OCI-LY3 (cell line): ENCODE results near the gene DUSP10.

Experiments
- H2AFZ ChIP-seq: fragments of 200-600, 300-600 bp; shearing (Covaris generic); 2 replicates; pipeline ENCODE4 v1.6.0; 2014; ENCODE audit warnings: antibody characterized with exemption, low read depth, low read length
- H3K27ac ChIP-seq: fragments of 200-600, 300-600 bp; sonication (generic); 2 replicates; pipeline ENCODE4 v1.5.1; 2014; ENCODE audit warnings: mild to moderate bottlenecking, low read length, moderate library complexity, mixed read lengths
- H3K27me3 ChIP-seq: fragments of 200-600, 300-600 bp; sonication (generic); 2 replicates; pipeline ENCODE4 v1.6.1; 2014; ENCODE audit warnings: low read depth, low read length, mixed read lengths
- H3K36me3 ChIP-seq: fragments of 200-600, 300-600 bp; sonication (generic); replicated peaks from 2 replicates; pipeline ENCODE3; 2014; ENCODE audit warnings: low read depth, low read length, mixed read lengths
- H3K4me1 ChIP-seq: fragments of 300-600, 200-600 bp; sonication (generic); 2 replicates; pipeline ENCODE4 v1.6.1; 2014; ENCODE audit warnings: low read length, mixed read lengths
- H3K4me2 ChIP-seq: fragments of 200-600, 300-600 bp; sonication (generic); 2 replicates; pipeline ENCODE4 v1.6.1; 2014; ENCODE audit warnings: low read length, mixed read lengths
- H3K4me3 ChIP-seq: fragments of 300-600, 200-600 bp; sonication (generic); 2 replicates; pipeline ENCODE4 v1.5.1; 2014; ENCODE audit warnings: antibody characterized with exemption, mild to moderate bottlenecking, low read length, moderate library complexity
- H3K79me2 ChIP-seq: fragments of 300-600, 200-600 bp; shearing (Covaris generic); 2 replicates; pipeline ENCODE4 v1.6.1; 2014; ENCODE audit warnings: mild to moderate bottlenecking, low read length, mixed read lengths
- H3K9ac ChIP-seq: fragments of 300-600, 200-600 bp; shearing (Covaris generic); 2 replicates; pipeline ENCODE4 v1.6.0; 2014; ENCODE audit warnings: mild to moderate bottlenecking, low read length, moderate library complexity
- H3K9me3 ChIP-seq: fragments of 200-600, 300-600 bp; shearing (Covaris generic); 2 replicates; pipeline ENCODE4 v1.6.1; 2014; ENCODE audit warnings: low read length, mixed read lengths; ENCODE audit not compliant: insufficient read depth
- H4K20me1 ChIP-seq: fragments of 200-600, 300-600 bp; sonication (generic); 2 replicates; pipeline ENCODE4 v1.6.1; 2016; ENCODE audit warnings: low read length, mixed read lengths; ENCODE audit not compliant: insufficient read depth
- CTCF ChIP-seq: fragments of 200-600, 300-600 bp; sonication (generic); IDR thresholded peaks from 2 replicates; pipeline ENCODE4 v1.5.1; 2014; ENCODE audit warnings: antibody characterized with exemption, low read length, low read depth
- EZH2phosphoT487 ChIP-seq: fragments of 200-600 bp; shearing (Covaris generic); IDR thresholded peaks from 2 replicates; pipeline ENCODE4 v1.6.1; 2018; ENCODE audit warnings: antibody characterized with exemption, mixed run types, low read depth

The DUSP10 gene

DNA sequence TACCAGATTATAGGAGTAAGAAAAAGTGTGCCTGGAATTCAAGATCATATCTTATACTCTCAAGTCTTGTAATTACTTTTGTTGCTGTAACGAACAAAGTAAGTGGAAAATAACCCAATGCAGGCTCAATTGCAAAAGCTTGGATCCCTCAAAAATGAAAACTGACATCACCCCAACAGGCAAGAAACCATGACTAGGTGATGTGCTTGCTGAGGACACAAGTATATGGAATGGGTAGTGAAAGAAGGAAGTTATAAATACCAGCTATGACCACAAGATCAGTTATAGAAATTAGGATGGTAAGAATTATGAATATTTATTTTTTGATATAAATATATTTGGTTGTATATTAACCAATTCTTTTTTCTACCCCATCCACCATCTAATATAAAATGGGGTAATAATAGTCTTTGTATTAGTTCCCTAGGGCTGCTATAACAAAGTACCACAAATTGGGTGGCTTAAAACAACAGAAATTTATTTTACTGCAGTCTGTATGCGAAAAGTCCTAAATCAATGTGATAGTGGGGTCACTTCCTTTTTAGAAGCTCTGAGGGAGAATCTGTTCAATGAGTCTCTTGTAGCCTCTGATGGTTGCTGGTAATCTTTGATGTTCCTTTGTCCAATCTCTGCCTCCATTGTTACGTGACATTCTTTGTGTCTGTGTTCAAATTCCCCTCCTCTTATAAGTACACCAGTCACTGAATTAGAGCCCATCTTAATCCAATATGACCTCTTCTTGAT, 45.0 kb downstream of the DUSP10 start:
- Histone ChIP-seq H2AFZ (no peak overlapping the region), H3K4me2 (no peak overlapping the region)

DNA sequence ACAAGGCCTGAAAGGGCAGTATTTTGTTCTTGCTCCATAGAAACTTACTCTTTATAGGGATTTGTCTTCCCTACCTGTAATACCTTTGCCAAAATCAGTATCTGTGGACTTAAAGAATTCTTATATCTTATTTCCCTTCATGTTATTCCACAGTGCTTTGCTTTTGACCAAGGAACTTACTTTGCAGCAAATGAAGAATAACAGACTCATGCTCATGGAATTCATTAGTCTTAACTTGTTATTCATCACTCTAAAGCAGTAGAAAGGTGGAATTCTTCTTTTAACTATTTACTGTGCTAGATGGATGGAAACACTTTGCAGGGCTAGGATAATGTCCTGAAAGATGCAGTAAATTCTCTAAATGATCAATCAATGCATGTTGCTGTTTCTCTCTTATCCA, 45.9 kb downstream of the DUSP10 start:
- H3K79me2 ChIP-seq, result no peaks in the 10 kb centered on the region
- H3K27me3 ChIP-seq, result no peaks in the 10 kb centered on the region
- H2AFZ ChIP-seq, result no peak overlapping the region
- no peaks in the 10 kb centered on the region for H3K9me3 ChIP-seq
- H3K4me2 ChIP-seq, result no peak overlapping the region
- peaks cover 17% of the 10 kb centered on the region for H3K4me1 ChIP-seq
- peaks cover 22% of the 10 kb centered on the region for H3K36me3 ChIP-seq
- TF ChIP-seq EZH2phosphoT487 (no peak), CTCF (no peak)
- no peak overlapping the region for H3K4me3 ChIP-seq
- no peak overlapping the region for H3K27ac ChIP-seq
- no peaks in the 10 kb centered on the region for H4K20me1 ChIP-seq
- H3K9ac ChIP-seq, result no peak overlapping the region

More for the DNA sequence above, 45.0 kb downstream of the DUSP10 start:
- H3K9me3 ChIP-seq, result no peaks in the 10 kb centered on the region
- H3K4me3 ChIP-seq, result no peak overlapping the region
- H3K4me1 ChIP-seq, result peaks cover 17% of the 10 kb centered on the region
- no peak overlapping the region for H3K9ac ChIP-seq
- H3K79me2 ChIP-seq, result no peaks in the 10 kb centered on the region
- peaks cover 24% of the 10 kb centered on the region for H3K36me3 ChIP-seq
- no peak overlapping the region for H3K27ac ChIP-seq
- TF ChIP-seq CTCF (no peak), EZH2phosphoT487 (no peak)
- no peaks in the 10 kb centered on the region for H4K20me1 ChIP-seq
- no peaks in the 10 kb centered on the region for H3K27me3 ChIP-seq

- H3K4me1 ChIP-seq, result peaks cover 17% of the 10 kb centered on the region
- H3K36me3 ChIP-seq, result peaks cover 22% of the 10 kb centered on the region
- no peak overlapping the region for H3K4me2 ChIP-seq
- H3K9me3 ChIP-seq, result no peaks in the 10 kb centered on the region
- H3K79me2 ChIP-seq, result no peaks in the 10 kb centered on the region
- H4K20me1 ChIP-seq, result no peaks in the 10 kb centered on the region
- no peak overlapping the region for H3K27ac ChIP-seq
- H3K27me3 ChIP-seq, result no peaks in the 10 kb centered on the region
- no peak overlapping the region for H2AFZ ChIP-seq
- TF ChIP-seq EZH2phosphoT487 (no peak), CTCF (no peak)
- H3K4me3 ChIP-seq, result no peak overlapping the region
- no peak overlapping the region for H3K9ac ChIP-seq
These were observed 46.6 kb downstream of the DUSP10 start for GRCh38 chr1:221695301-221695700.

GRCh38 chr1:221694109-221694508, 47.8 kb downstream of the DUSP10 start:
- H4K20me1 ChIP-seq, result no peaks in the 10 kb centered on the region

More at GRCh38 chr1:221694109-221694508, 47.8 kb downstream of the DUSP10 start:
- H3K4me3 ChIP-seq, result no peak overlapping the region
- H3K9me3 ChIP-seq, result no peaks in the 10 kb centered on the region
- no peak overlapping the region for H3K27ac ChIP-seq
- no peak overlapping the region for H3K9ac ChIP-seq
- peaks cover 18% of the 10 kb centered on the region for H3K36me3 ChIP-seq
- no peak for TF ChIP-seq CTCF
- H3K27me3 ChIP-seq, result no peaks in the 10 kb centered on the region
- no peaks in the 10 kb centered on the region for H3K79me2 ChIP-seq
- no peak overlapping the region for H3K4me2 ChIP-seq
- peaks cover 17% of the 10 kb centered on the region for H3K4me1 ChIP-seq
- H2AFZ ChIP-seq, result no peak overlapping the region
